Esophagus squamous epithelium (tissue), 5 donors: Measurements from ENCODE around the gene HBB. TPM values are rescaled to one million over a fixed set of nuclear protein-coding genes. Genes with fewer than 3 reads are reported as not detected.

ENCODE experiments used
- DNase-seq: peaks from one replicate; lab custom pipeline; 2025; lab: John Stamatoyannopoulos, UW
- H3K27ac ChIP-seq, 4 donors: fragments of 200-600 bp; sonication (generic); one replicate each; pipeline ENCODE4 v1.5.1; 2016 to 2019; ENCODE audit warnings: mild to moderate bottlenecking in 1 of 4
- H3K27me3 ChIP-seq, 4 donors: fragments of 200-600 bp; sonication (generic); 1 replicate in 3 of 4; 2 replicates in 1 of 4; pipeline versions ENCODE4 v1.5.1 to v1.6.0; 2017 to 2021; ENCODE audit warnings: antibody characterized with exemption in 1 of 4
- H3K36me3 ChIP-seq, 3 donors: fragments of 200-600 bp; sonication (generic); one replicate each; pipeline ENCODE4 v1.5.1; 2016 to 2019
- H3K4me1 ChIP-seq, 3 donors: fragments of 200-600 bp; sonication (generic); one replicate each; pipeline ENCODE4 v1.5.1; 2017 to 2019
- H3K4me3 ChIP-seq, 4 donors: fragments of 200-600 bp; sonication (generic); 1 replicate in 3 of 4; 2 replicates in 1 of 4; pipeline ENCODE4 v1.5.1; 2016 to 2019; ENCODE audit warnings: mild to moderate bottlenecking in 2 of 4, moderate library complexity in 1 of 4
- H3K9me3 ChIP-seq, 3 donors: fragments of 200-600 bp; sonication (generic); one replicate each; pipeline ENCODE4 v1.5.1; 2016 to 2019
- POLR2A ChIP-seq, 4 donors: fragments of 450-650 bp; IDR thresholded peaks; one replicate each; pipeline ENCODE4 v1.6.1; 2017; ENCODE audit warnings: antibody characterized with exemption in 4 of 4, mild to moderate bottlenecking in 4 of 4, moderate library complexity in 3 of 4
- WGBS, 2 donors: methylation state at CpG; one replicate each; pipeline ENCODE4 v1.1.5; 2018; 5-methylcytosine and 5-hydroxymethylcytosine counted together
- intact Hi-C: fragments of 100-400 bp; cut with DNase I; formaldehyde crosslinking; loops from one replicate; pipeline ENCODE4 v1.15.0; 2022
- total RNA-seq, 4 donors: library from RNA; depleted of rRNA; stranded (reverse); fragments of >200 nt; gene quantifications; one replicate each; pipeline ENCODE4 v1.1.0, GENCODE V29; 2016
- TF ChIP-seq, protein P1 (sequence below), 6 experiments: fragments of 450-650 bp in 4 of 6; fragments of 200-600 bp in 2 of 6; sonication (generic) in 2 of 6; IDR thresholded peaks; one replicate each; pipeline ENCODE4 v1.5.1; 2016 to 2019; ENCODE audit warnings: antibody characterized with exemption in 6 of 6, mild to moderate bottlenecking in 4 of 6, moderate library complexity in 4 of 6
- donor health status: DM: yes; HTN: yes; CAD: no.

Gene HBB
- 1 to 10 TPM in 3 of 4 donors, not detected in 1; 1.6 to 7.9 (median 2.7) TPM for total RNA-seq

DNA sequence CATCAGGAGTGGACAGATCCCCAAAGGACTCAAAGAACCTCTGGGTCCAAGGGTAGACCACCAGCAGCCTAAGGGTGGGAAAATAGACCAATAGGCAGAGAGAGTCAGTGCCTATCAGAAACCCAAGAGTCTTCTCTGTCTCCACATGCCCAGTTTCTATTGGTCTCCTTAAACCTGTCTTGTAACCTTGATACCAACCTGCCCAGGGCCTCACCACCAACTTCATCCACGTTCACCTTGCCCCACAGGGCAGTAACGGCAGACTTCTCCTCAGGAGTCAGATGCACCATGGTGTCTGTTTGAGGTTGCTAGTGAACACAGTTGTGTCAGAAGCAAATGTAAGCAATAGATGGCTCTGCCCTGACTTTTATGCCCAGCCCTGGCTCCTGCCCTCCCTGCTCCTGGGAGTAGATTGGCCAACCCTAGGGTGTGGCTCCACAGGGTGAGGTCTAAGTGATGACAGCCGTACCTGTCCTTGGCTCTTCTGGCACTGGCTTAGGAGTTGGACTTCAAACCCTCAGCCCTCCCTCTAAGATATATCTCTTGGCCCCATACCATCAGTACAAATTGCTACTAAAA is at the start of gene HBB:
Gene HBB, minus strand, starts transcription at position 340 of the 579 bp plus-strand sequence. Its CDS starts 50 bp downstream, at position 290.
- Histone ChIP-seq H3K4me3 (no peak within 1 kb of the TSS), H3K27me3 (no peaks in the 10 kb centered on the region), H3K4me1 (no peaks in the 10 kb centered on the region), H3K9me3 (no peaks in the 10 kb centered on the region), H3K27ac (no peak within 1 kb of the TSS), H3K36me3 (no peaks in the 10 kb centered on the region)
- no peak for DNase-seq
- TF ChIP-seq, protein P1, sequence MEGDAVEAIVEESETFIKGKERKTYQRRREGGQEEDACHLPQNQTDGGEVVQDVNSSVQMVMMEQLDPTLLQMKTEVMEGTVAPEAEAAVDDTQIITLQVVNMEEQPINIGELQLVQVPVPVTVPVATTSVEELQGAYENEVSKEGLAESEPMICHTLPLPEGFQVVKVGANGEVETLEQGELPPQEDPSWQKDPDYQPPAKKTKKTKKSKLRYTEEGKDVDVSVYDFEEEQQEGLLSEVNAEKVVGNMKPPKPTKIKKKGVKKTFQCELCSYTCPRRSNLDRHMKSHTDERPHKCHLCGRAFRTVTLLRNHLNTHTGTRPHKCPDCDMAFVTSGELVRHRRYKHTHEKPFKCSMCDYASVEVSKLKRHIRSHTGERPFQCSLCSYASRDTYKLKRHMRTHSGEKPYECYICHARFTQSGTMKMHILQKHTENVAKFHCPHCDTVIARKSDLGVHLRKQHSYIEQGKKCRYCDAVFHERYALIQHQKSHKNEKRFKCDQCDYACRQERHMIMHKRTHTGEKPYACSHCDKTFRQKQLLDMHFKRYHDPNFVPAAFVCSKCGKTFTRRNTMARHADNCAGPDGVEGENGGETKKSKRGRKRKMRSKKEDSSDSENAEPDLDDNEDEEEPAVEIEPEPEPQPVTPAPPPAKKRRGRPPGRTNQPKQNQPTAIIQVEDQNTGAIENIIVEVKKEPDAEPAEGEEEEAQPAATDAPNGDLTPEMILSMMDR (IDR thresholded peaks at IDR 0.05), result no peak
- TF ChIP-seq POLR2A (IDR thresholded peaks at IDR 0.05), result no peak
- intact Hi-C loops, result no loop called here
- 75 to 87% methylated on average over 3 of the region's 3 CpGs for WGBS, 2 donors

DNA sequence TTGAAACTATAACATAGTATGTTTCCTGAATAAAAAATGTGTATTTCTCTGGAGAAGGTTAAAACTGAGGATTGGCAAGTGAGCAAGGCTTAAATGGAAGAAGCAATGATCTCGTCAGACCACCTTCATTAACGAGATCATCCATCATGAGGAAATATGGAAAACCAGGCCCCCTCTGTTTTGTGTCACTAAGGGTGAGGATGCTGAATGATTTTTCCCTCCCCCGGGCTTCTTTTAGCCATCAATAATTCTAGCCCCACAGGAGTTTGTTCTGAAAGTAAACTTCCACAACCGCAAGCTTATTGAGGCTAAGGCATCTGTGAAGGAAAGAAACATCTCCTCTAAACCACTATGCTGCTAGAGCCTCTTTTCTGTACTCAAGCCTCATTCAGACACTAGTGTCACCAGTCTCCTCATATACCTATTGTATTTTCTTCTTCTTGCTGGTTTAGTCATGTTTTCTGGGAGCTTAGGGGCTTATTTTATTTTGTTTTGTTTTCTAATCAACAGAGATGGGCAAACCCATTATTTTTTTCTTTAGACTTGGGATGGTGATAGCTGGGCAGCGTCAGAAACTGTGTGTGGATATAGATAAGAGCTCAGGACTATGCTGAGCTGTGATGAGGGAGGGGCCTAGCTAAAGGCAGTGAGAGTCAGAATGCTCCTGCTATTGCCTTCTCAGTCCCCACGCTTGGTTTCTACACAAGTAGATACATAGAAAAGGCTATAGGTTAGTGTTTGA is 48.7 kb upstream of the HBB start:
- no peak for DNase-seq
- 64 to 68% methylated on average over 6 of the region's 6 CpGs for WGBS, 2 donors
- TF ChIP-seq POLR2A (IDR thresholded peaks at IDR 0.05), result no peak
- TF ChIP-seq, protein P1 (IDR thresholded peaks at IDR 0.05), result no peak

DNA sequence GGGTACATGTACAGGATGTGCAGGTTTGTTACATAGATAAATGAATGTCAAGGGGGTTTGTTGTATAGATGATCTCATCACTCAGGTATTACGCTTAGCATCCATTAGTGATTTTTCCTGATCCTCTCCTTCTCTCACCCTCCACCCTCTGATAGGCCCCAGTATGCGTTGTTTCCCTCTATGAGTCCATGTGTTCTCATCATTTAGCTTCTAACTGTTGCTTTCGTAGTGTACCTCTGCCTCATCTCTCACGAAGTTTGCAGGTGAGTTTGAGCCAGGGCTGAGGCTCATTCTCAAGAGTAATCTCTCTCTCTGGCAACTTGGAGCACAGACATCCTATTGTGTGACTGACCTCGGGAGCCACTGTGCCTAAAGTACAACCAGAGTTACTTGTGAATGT is 47.5 kb upstream of the HBB start:
- intact Hi-C loops, result no loop called here
- Histone ChIP-seq H3K27ac (no peak overlapping the region), H3K27me3 (no peaks in the 10 kb centered on the region), H3K36me3 (no peaks in the 10 kb centered on the region), H3K9me3 (no peaks in the 10 kb centered on the region), H3K4me3 (no peak overlapping the region), H3K4me1 (no peaks in the 10 kb centered on the region)
- WGBS, 2 donors, result 61 to 64% methylated on average over 4 to 5 of the region's 5 CpGs
- DNase-seq, result no peak
- TF ChIP-seq, protein P1 (IDR thresholded peaks at IDR 0.05), result no peak
- no peak for TF ChIP-seq POLR2A (IDR thresholded peaks at IDR 0.05)

More for the DNA sequence above, 48.7 kb upstream of the HBB start:
- Histone ChIP-seq H3K27ac (no peak overlapping the region), H3K9me3 (no peaks in the 10 kb centered on the region), H3K4me3 (no peak overlapping the region), H3K27me3 (no peaks in the 10 kb centered on the region), H3K4me1 (peaks cover 0 to 2% (median 0%) of the 10 kb centered on the region in 3 donors), H3K36me3 (no peaks in the 10 kb centered on the region)
- intact Hi-C loops, result no loop called here

DNA sequence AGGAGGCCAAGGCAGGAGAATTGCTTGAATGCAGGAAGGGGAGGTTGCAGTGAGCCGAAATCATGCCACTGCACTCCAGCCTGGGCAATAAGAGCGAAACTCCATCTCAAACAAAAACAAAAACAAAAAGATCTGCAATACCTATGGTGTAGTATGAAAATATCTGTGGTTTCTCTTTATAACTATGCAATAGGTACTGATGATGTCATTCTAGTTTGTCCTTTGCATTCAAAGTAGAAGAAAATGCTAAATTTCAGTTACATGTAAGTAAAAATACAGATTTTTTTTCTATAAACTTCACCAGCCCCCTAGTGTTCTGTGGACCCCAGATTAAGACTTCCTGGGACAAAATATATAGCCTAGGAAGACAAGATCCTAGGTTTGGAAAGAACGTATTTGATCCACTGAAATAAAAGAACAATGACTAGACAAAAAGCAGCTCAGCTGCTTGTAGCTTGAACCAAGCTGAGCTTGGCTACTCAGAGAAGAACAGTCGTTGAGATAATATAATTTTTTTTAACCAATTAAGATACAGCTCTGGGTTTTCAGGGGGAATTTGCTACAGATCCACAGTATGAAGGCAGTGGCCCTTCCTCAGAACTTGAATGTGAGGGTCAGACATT is 45.6 kb upstream of the HBB start:
- no peaks in the 10 kb centered on the region for H3K27me3 ChIP-seq
- no peak overlapping the region for H3K27ac ChIP-seq
- DNase-seq, result no peak
- no peaks in the 10 kb centered on the region for H3K4me1 ChIP-seq
- H3K9me3 ChIP-seq, result no peaks in the 10 kb centered on the region
- TF ChIP-seq, protein P1 (IDR thresholded peaks at IDR 0.05), result no peak
- no peak for TF ChIP-seq POLR2A (IDR thresholded peaks at IDR 0.05)
- H3K4me3 ChIP-seq, result no peak overlapping the region
- WGBS, 2 donors, result 70 to 71% methylated on average over 4 of the region's 4 CpGs
- no peaks in the 10 kb centered on the region for H3K36me3 ChIP-seq
- intact Hi-C loops, result no loop called here

DNA sequence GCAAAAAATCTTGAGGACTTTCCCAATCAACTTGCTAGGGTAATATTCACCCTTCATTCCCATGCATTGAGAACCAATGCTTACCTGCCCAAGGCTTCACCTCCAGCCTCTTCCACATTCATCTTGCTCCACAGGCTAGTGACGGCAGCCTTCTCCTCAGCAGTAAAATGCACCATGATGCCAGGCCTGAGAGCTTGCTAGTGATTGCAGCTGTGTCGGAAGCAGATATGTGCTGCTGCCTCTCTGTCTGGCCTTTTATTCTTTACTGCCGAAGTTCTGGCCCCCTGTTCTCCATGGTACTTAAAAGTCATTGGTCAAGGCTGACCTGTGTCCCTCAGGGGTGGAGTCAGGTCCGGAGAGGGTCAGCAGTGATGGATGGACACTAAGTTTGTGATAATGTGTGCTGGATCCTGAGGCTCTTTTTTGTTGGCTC is 42.9 kb upstream of the HBB start, which contains the start of gene HBE1:
Gene HBE1, minus strand, starts transcription at position 231 of the 433 bp plus-strand sequence. Its CDS starts 55 bp downstream, at position 176.
- intact Hi-C loops, result no loop called here
- Histone ChIP-seq H3K4me3 (no peak within 1 kb of the TSS), H3K9me3 (no peaks in the 10 kb centered on the region), H3K27me3 (no peaks in the 10 kb centered on the region), H3K4me1 (no peaks in the 10 kb centered on the region), H3K27ac (no peak within 1 kb of the TSS), H3K36me3 (no peaks in the 10 kb centered on the region)
- TF ChIP-seq, protein P1 (IDR thresholded peaks at IDR 0.05), result no peak
- TF ChIP-seq POLR2A (IDR thresholded peaks at IDR 0.05), result no peak
- 54 to 61% methylated on average over 3 to 4 of the region's 4 CpGs for WGBS, 2 donors
- no peak for DNase-seq
